Left ventricle myocardium inferior (tissue), 1 donor: ENCODE results near the gene BCAR1. TPM values are rescaled to one million over a fixed set of nuclear protein-coding genes. Genes with fewer than 3 reads are reported as not detected.

Experiments
- DNase-seq: peaks from one replicate; pipeline ENCODE4 v3.0.0-alpha.2; 2020
- H3K27ac ChIP-seq: fragments of 200-600 bp; replicated peaks from 2 replicates; pipeline ENCODE4 v1.8.0; 2021
- H3K27me3 ChIP-seq: fragments of 200-600 bp; 2 replicates; pipeline ENCODE4 v1.8.0; 2021; ENCODE audit warnings: low read depth
- H3K36me3 ChIP-seq: fragments of 200-600 bp; 2 replicates; pipeline ENCODE4 v1.8.0; 2021
- H3K4me1 ChIP-seq: fragments of 200-600 bp; 2 replicates; pipeline ENCODE4 v1.8.0; 2021
- H3K4me3 ChIP-seq: fragments of 200-600 bp; 2 replicates; pipeline ENCODE4 v1.8.0; 2021; ENCODE audit warnings: mild to moderate bottlenecking, moderate library complexity
- H3K9me3 ChIP-seq: fragments of 200-600 bp; replicated peaks from 2 replicates; pipeline ENCODE4 v1.8.0; 2021
- intact Hi-C: fragments of 100-400 bp; cut with micrococcal nuclease; formaldehyde crosslinking; loops from one replicate; pipeline ENCODE4 v1.11.0; 2022
- total RNA-seq: library from RNA; stranded (reverse); fragmentation: NEBNext Ultra II Directional; extraction: Animal tissue kit (Norgen Biotek cat#: 25700); gene quantifications from one replicate; pipeline ENCODE4 v1.2.1, GENCODE V29; 2021
- TF ChIP-seq, protein P1 (sequence below): fragments of 200-600 bp; IDR thresholded peaks from 2 replicates; pipeline ENCODE4 v1.8.0; 2021; ENCODE audit warnings: antibody characterized with exemption, mild to moderate bottlenecking, borderline replicate concordance
- donor health status: DM: no; HTN: yes; CAD: no; lungs with severe emphysema.

Gene BCAR1
- total RNA-seq, 1 donor from 2014 or later: 82.8 TPM

DNA sequence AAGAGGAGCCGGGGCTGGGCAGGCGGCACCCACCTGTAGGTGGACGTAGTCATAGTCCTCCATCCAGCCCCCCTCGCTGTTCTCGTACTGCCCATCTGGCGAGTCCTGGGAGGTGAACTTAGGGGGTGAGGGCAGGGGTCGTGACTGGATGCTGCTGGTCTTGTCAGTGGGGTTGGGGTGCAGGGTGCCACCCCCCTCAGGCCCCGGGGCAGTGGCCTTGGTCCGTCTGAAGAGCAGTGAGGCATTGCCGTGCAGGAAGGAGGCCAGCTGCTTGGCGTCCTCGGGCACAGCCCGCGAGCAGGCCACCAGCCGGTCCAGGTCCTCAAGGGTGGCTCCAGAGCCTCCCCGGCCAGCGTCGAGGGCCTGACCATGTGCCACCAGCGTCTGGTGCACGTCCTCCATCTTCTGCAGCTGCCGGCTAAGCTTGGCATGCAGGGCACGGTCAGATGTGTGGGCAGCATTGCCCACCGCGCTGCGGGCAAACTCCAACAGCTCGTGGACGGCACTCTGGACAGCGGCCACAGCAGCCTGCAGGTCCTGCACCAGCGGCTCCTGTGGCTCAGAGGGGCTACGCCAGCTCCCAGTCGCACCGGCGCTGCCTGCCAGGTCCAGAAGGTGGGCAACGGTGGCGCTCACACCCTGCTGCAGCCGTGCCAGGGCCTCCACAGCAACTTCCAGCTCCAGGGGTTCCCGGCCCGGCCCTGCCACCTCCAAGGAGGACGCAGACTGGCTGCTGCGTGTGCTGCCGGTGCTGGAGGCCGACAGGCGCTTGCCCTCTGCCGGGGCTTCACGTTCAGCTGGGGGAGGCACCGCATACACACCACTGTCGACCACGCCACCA is 16.3 kb downstream of the BCAR1 start:
- H3K9me3 ChIP-seq: no peaks in the 10 kb centered on the region
- peak overlapping the region; percentile 63 for H3K27ac ChIP-seq
- TF ChIP-seq, protein P1, sequence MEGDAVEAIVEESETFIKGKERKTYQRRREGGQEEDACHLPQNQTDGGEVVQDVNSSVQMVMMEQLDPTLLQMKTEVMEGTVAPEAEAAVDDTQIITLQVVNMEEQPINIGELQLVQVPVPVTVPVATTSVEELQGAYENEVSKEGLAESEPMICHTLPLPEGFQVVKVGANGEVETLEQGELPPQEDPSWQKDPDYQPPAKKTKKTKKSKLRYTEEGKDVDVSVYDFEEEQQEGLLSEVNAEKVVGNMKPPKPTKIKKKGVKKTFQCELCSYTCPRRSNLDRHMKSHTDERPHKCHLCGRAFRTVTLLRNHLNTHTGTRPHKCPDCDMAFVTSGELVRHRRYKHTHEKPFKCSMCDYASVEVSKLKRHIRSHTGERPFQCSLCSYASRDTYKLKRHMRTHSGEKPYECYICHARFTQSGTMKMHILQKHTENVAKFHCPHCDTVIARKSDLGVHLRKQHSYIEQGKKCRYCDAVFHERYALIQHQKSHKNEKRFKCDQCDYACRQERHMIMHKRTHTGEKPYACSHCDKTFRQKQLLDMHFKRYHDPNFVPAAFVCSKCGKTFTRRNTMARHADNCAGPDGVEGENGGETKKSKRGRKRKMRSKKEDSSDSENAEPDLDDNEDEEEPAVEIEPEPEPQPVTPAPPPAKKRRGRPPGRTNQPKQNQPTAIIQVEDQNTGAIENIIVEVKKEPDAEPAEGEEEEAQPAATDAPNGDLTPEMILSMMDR: no peak
- peaks cover 49% of the 10 kb centered on the region for H3K36me3 ChIP-seq
- DNase-seq: no peak
- intact Hi-C loops: loop anchor here (5.0 kb wide), 1 partner anchor 152 kb away; no protein-coding TSS in a partner anchor
- H3K4me3 ChIP-seq: no peak overlapping the region
- H3K4me1 ChIP-seq: peaks cover 65% of the 10 kb centered on the region
- no peaks in the 10 kb centered on the region for H3K27me3 ChIP-seq

DNA sequence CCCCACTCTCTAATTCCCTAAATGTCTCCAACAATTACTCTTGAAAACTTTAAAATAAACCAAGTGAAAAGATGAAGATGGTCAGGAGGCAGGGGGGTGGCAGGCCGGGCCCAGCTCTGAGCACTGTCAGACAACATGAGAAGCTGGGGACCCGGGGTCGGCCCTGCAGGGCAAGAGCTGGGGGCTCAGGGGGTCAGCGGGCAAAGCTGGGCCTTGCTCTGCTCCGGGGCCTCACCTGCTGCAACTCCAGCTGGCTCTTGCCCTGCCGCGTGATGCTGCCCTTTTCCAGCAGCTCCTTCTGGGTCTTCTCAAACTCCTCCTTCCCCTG is 17.8 kb downstream of the BCAR1 start:
- peaks cover 61% of the 10 kb centered on the region for H3K36me3 ChIP-seq
- no peak overlapping the region for H3K4me3 ChIP-seq
- no peak for DNase-seq
- peaks cover 54% of the 10 kb centered on the region for H3K4me1 ChIP-seq
- peak overlapping the region; percentile 63 for H3K27ac ChIP-seq
- no peaks in the 10 kb centered on the region for H3K9me3 ChIP-seq
- TF ChIP-seq, protein P1: no peak
- intact Hi-C loops: loop anchor here (5.0 kb wide), 1 partner anchor 154 kb away; no protein-coding TSS in a partner anchor
- H3K27me3 ChIP-seq: no peaks in the 10 kb centered on the region

DNA sequence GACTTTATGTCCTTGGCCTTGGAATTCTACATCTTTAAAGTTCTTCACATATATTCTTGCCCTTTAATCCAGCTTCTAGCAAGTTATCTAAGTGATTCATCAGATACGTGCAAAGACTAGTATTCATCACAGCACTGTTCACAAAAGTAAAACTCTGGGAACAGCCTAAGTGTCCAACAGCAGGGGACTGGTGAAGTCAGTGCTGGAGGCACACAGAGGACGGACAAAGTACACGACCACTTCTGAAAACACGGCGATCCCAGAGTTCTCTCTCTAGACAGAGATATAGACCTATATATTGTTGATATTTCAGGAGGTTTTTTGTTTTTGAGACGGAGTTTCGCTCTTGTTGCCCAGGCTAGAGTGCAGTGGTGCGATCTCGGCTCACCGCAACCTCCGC is 19.9 kb downstream of the BCAR1 start:
- DNase-seq: no peak
- no peaks in the 10 kb centered on the region for H3K9me3 ChIP-seq
- intact Hi-C loops: loop anchor here (5.0 kb wide), 1 partner anchor 156 kb away; no protein-coding TSS in a partner anchor
- H3K4me1 ChIP-seq: peaks cover 42% of the 10 kb centered on the region
- TF ChIP-seq, protein P1: no peak
- no peak overlapping the region for H3K4me3 ChIP-seq
- peaks cover 65% of the 10 kb centered on the region for H3K36me3 ChIP-seq
- no peak overlapping the region for H3K27ac ChIP-seq
- no peaks in the 10 kb centered on the region for H3K27me3 ChIP-seq

DNA sequence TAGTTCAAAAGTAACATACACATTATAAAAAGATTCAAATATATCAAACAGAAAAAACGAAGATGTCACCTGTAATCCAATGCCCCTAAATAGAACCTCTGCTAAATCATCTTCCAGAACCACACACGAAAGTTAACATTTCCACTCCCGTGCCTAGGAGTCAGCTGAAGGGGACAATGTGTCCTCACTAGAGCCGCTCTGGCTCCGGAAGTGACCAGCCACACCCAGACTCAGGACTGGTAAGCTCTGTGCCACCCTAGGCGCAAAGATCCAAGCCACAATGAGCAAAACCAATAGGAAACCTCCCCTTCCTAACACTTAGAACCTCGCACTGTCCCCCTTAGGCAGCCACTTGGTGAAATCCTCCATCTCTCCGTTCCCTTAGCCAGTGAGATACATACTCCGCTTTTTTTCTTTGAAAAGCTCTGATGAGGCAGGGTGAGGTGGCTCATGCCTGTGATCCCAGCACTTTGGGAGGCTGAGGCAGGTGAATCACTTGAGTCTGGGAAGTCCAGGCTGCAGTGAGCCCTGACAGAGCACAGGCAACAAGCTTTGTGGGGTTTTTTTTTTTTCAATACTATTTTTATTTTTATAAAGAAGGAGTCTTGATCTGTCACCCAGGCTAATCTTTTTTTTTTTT is 20.8 kb downstream of the BCAR1 start:
- no peaks in the 10 kb centered on the region for H3K9me3 ChIP-seq
- no peak overlapping the region for H3K4me3 ChIP-seq
- peaks cover 52% of the 10 kb centered on the region for H3K4me1 ChIP-seq
- H3K36me3 ChIP-seq: peaks cover 63% of the 10 kb centered on the region
- TF ChIP-seq, protein P1: no peak
- no peak for DNase-seq
- H3K27ac ChIP-seq: peak overlapping the region; percentile 53
- H3K27me3 ChIP-seq: no peaks in the 10 kb centered on the region
- intact Hi-C loops: loop anchor here (5.0 kb wide), 1 partner anchor 157 kb away; no protein-coding TSS in a partner anchor

DNA sequence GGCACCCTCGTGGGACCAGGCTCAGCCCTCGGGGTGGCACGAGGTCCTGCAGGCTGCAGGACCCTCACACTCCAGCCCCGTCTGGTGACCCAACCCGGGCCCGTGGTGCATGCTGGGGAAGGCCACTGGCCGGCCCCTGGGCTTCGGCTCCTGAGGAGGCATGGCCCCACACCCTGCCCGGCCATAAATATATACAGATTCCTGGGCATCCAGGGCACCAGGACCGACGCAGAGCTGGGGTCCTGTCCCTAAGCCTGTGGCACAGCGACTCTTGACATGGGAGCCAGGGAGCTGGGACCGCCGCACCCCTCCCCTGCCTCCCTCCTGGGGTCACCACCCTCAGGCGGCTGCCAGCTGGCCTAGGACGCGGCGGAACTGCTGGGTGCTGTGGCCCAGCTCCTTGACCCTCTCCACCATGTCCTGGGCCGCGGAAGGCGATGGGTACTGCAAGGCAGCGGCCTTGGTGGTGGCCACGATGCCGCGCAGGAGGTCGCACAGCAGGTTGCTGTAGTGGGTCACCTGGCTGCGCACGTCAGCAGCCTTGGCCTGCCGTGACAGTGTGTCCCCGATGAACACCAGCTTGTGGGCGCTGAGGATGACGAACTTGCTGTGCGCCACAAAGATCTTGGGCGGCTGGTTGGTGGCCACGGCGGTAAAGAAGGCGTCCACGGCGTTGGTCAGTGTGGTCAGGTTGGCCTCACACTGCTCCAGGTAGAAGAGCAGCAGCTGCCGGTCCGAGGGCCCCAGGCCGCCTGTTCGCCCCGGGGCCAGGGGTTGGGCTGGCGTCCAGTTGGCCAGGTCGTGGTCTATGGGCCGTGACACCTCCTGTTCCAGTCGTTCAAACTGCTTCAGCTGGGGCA is 22.0 kb downstream of the BCAR1 start:
- no peaks in the 10 kb centered on the region for H3K9me3 ChIP-seq
- H3K4me3 ChIP-seq: no peak overlapping the region
- peaks cover 7% of the 10 kb centered on the region for H3K27me3 ChIP-seq
- H3K4me1 ChIP-seq: peaks cover 44% of the 10 kb centered on the region
- H3K27ac ChIP-seq: peak overlapping the region; percentile 53
- TF ChIP-seq, protein P1: no peak
- H3K36me3 ChIP-seq: peaks cover 51% of the 10 kb centered on the region
- no peak for DNase-seq
- intact Hi-C loops: loop anchor here (5.0 kb wide), 1 partner anchor 158 kb away; no protein-coding TSS in a partner anchor
